ENCODE measurements around the gene HADHA.
"Not testable (repeated sequence)": the region's sequence is repeated elsewhere in the genome, so short reads cannot be mapped to it uniquely, and the experiment has no call there.

HADHA gene

DNA sequence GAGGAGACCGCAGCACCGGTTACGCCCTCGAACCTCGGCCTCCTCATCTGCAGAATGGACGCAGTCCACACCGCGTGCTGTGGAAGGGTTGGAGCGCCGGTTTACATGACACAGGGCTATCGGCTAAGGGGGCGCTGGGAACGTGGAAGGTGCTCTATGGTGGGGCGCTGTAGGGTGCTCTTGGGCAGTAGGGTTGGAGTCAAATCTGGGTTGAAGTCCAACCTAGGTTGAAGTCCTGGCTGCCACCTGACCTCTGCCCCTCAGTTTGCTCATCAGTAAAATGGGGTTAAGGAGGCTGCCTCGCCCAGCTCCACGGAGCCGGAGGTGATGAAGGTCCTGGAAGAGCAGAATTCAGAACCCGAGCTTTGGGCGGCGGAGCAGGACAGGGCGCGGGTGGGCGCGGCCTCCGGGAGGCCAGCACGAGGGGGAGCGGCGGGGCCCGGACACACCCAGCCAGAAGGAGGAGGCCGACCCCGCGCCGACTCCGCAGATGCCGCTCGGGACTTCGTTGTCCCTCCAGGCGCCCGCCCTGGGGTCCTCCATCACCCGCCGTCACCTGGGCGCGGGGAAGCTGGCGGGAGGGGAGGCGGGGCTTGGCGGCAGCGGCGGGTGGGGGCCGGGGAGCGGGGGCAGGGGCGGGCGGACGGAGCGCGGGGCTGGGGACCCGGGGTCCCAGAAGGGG lies 72.1 kb downstream of the HADHA start:
- H3K36me3 ChIP-seq (ENCODE audit: control insufficient read depth, insufficient read depth, low read length): no peaks in the 10 kb centered on the region
- H3K4me3 ChIP-seq (replicated peaks; ENCODE audit: low read depth, low read length): peak overlapping the region; percentile 14
- no peaks in the 10 kb centered on the region; the same call in 1 of the 2 replicates for H3K27me3 ChIP-seq (replicated peaks; ENCODE audit: control insufficient read depth, insufficient read depth, low read length)
- TF ChIP-seq, protein P1, sequence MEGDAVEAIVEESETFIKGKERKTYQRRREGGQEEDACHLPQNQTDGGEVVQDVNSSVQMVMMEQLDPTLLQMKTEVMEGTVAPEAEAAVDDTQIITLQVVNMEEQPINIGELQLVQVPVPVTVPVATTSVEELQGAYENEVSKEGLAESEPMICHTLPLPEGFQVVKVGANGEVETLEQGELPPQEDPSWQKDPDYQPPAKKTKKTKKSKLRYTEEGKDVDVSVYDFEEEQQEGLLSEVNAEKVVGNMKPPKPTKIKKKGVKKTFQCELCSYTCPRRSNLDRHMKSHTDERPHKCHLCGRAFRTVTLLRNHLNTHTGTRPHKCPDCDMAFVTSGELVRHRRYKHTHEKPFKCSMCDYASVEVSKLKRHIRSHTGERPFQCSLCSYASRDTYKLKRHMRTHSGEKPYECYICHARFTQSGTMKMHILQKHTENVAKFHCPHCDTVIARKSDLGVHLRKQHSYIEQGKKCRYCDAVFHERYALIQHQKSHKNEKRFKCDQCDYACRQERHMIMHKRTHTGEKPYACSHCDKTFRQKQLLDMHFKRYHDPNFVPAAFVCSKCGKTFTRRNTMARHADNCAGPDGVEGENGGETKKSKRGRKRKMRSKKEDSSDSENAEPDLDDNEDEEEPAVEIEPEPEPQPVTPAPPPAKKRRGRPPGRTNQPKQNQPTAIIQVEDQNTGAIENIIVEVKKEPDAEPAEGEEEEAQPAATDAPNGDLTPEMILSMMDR (IDR thresholded peaks at IDR 0.05; ENCODE audit: insufficient read depth, low read length, poor library complexity, severe bottlenecking): no peak
- DNase-seq (ENCODE audit: extremely low read depth, insufficient read length): no peak

DNA sequence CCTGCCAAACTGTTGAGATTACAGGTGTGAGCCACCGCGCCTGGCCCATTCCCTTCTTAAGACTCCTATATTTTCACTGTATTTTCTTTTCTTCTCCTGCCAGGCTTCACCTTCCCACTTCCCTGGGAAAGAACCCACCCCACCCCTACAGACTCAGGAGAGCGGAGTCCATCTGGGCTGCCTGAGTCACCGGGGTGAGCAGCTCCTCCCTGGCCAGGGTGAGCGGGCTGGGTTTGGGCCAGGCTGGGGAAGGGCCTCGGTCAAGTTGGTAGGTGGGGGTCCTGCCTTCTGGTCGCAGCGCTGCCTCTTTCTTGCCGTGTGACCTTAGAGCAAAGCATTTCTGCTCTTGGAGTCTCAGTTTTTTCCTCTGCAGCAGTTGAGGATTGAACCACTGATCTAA lies 73.6 kb downstream of the HADHA start:
- H3K4me3 ChIP-seq (replicated peaks; ENCODE audit: low read depth, low read length): no peak overlapping the region
- no peaks in the 10 kb centered on the region; the same call in 1 of the 2 replicates for H3K27me3 ChIP-seq (replicated peaks; ENCODE audit: control insufficient read depth, insufficient read depth, low read length)
- no peaks in the 10 kb centered on the region for H3K36me3 ChIP-seq (ENCODE audit: control insufficient read depth, insufficient read depth, low read length)
- TF ChIP-seq, protein P1 (IDR thresholded peaks at IDR 0.05; ENCODE audit: insufficient read depth, low read length, poor library complexity, severe bottlenecking): no peak
- no peak for DNase-seq (ENCODE audit: extremely low read depth, insufficient read length)

DNA sequence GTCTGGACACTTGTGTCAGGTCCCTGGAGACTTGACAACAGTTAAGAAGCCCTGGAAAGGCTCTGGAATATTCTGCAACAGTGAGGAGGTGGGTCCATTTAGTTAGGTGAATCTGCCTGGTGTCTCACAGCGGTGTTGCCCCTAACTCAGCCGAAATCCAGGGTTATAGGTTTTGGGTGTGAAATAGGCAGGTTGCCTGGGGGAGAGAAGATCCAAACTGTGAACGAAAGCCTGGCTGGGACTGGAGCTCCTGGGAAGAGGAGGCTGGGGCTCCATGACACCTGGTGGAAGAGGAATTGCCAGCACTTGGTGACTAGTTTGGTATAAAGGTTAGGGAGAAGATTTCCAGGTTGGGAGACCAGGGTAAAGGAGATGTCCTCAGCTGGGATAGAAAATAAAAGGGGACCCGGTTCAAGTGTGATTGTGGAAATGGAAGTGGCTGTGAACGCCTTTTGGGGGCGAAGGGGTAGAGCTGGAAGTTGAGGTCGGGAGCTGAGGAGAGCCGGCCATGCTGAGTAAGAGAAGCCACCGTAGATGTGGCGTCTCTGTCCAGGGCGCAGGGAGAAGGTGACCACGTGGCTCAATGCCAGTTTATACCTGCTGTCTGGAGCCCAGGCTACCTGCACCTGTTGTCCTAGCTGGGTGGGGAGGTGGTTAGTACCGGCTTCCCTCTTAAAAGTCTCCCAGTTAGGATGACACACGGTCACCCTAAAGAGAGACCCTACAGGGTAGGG lies 74.6 kb downstream of the HADHA start:
- no peak for DNase-seq (ENCODE audit: extremely low read depth, insufficient read length)
- TF ChIP-seq, protein P1 (IDR thresholded peaks at IDR 0.05; ENCODE audit: insufficient read depth, low read length, poor library complexity, severe bottlenecking): no peak
- Histone ChIP-seq H3K36me3 (ENCODE audit: control insufficient read depth, insufficient read depth, low read length) (no peaks in the 10 kb centered on the region), H3K4me3 (replicated peaks; ENCODE audit: low read depth, low read length) (no peak overlapping the region), H3K27me3 (replicated peaks; ENCODE audit: control insufficient read depth, insufficient read depth, low read length) (no peaks in the 10 kb centered on the region; the same call in 1 of the 2 replicates)

DNA sequence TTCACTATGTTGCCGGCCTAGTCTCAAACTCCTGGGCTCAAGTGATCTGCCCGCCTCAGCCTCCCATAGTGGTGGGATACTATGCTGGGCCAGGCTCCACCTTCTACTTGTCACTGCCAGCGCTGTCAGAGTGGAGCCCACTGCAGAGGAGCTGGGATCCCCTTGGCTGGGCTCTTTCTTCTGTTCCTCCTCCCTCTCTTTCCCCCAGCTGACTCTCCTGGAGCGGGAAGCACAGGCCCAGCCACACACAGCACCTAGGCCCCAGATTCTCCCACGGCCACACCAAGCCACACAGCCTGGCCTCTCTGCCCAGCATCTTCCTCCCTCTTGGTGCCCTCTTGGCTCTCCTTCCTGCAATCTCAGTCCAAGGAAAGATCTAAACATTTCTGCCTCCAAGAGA lies 75.2 kb downstream of the HADHA start:
- DNase-seq (ENCODE audit: extremely low read depth, insufficient read length): no peak
- Histone ChIP-seq H3K4me3 (replicated peaks; ENCODE audit: low read depth, low read length) (no peak overlapping the region), H3K36me3 (ENCODE audit: control insufficient read depth, insufficient read depth, low read length) (no peaks in the 10 kb centered on the region), H3K27me3 (replicated peaks; ENCODE audit: control insufficient read depth, insufficient read depth, low read length) (no peaks in the 10 kb centered on the region)
- TF ChIP-seq, protein P1 (IDR thresholded peaks at IDR 0.05; ENCODE audit: insufficient read depth, low read length, poor library complexity, severe bottlenecking): no peak

DNA sequence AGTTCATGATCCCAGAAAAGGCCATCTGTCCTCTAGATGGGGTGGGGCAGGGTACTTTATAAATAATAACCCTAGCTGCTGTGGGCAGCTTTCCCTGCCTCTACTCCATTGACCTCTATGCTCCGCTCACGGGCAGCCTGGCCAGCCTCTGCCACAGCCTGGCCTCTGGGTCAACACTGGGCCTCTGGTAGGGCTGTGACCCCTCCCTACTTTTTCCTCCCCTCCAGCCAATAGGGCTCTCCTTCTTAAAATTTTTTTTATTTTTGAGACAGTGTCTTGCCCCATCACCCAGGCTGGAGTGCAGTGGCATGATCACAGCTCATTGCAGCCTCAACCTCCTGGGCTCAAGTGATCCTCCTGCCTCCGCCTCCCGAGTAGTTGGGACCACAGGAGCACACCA lies 75.6 kb downstream of the HADHA start:
- Histone ChIP-seq H3K27me3 (replicated peaks; ENCODE audit: control insufficient read depth, insufficient read depth, low read length) (no peaks in the 10 kb centered on the region), H3K4me3 (replicated peaks; ENCODE audit: low read depth, low read length) (no peak overlapping the region), H3K36me3 (ENCODE audit: control insufficient read depth, insufficient read depth, low read length) (no peaks in the 10 kb centered on the region)
- TF ChIP-seq, protein P1 (IDR thresholded peaks at IDR 0.05; ENCODE audit: insufficient read depth, low read length, poor library complexity, severe bottlenecking): no peak
- no peak for DNase-seq (ENCODE audit: extremely low read depth, insufficient read length)

DNA sequence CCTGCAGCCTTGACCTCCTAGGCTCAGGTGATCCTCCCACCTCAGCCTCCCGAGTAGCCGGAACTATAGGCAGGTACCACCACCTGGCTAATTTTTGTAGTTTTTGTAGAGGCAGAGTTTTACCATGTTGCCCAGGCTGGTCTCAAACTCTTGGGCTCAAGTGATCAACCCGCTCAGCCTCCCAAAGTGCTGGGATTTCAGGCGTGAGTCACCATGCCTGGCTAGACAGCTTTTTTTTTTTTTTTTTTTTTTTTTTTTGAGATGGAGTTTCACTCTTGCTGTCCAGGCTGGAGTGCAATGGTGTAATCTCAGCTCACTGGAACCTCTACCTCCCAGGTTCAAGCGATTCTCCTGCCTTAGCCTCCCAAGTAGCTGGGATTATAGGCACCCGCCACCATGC lies 77.9 kb downstream of the HADHA start:
- H3K4me3 ChIP-seq (replicated peaks; ENCODE audit: low read depth, low read length); DNase-seq (ENCODE audit: extremely low read depth, insufficient read length); H3K36me3 ChIP-seq (ENCODE audit: control insufficient read depth, insufficient read depth, low read length); H3K27me3 ChIP-seq (replicated peaks; ENCODE audit: control insufficient read depth, insufficient read depth, low read length): not testable (repeated sequence)

All from GM06990 (cell line).